Stimulated activated CD4-positive, alpha-beta T cell treated with anti-CD3 and anti-CD28 coated beads, Interleukin-15, amount 100 ng/mL, for 24 hours (primary cell): ENCODE measurements around the gene EXOC6.

Source experiments
- DNase-seq: peaks from one replicate; pipeline ENCODE4 v3.0.0-alpha.2; 2020

The EXOC6 gene

GRCh38 chr10:92848441-92849233 lies at the start of gene EXOC6:
Gene EXOC6, plus strand, starts transcription at chr10:92848520. Its CDS starts 14 bp downstream, at chr10:92848534.
- peak; percentile 87 for DNase-seq

GRCh38 chr10:92799568-92799967 lies 48.8 kb upstream of the EXOC6 start:
- DNase-seq, result no peak

- DNase-seq, result no peak
Measured at GRCh38 chr10:92800134-92800733, 48.1 kb upstream of the EXOC6 start.

GRCh38 chr10:92801978-92802872 lies 46.1 kb upstream of the EXOC6 start:
- no peak for DNase-seq

- DNase-seq, result no peak
Measured at GRCh38 chr10:92809840-92810239, 38.5 kb upstream of the EXOC6 start.

- DNase-seq, result no peak
Measured at GRCh38 chr10:92810934-92811532, 37.3 kb upstream of the EXOC6 start.

GRCh38 chr10:92811986-92812385 lies 36.3 kb upstream of the EXOC6 start:
- DNase-seq, result no peak

- no peak for DNase-seq
Measured at GRCh38 chr10:92813979-92814378, 34.3 kb upstream of the EXOC6 start.

- no peak for DNase-seq
Measured at GRCh38 chr10:92814790-92815189, 33.5 kb upstream of the EXOC6 start.

GRCh38 chr10:92816091-92816531 lies 32.2 kb upstream of the EXOC6 start:
- DNase-seq, result no peak

GRCh38 chr10:92822060-92822634 lies 26.2 kb upstream of the EXOC6 start:
- no peak for DNase-seq

- DNase-seq, result no peak
Measured at GRCh38 chr10:92822964-92823363, 25.4 kb upstream of the EXOC6 start.

GRCh38 chr10:92826061-92826460 lies 22.3 kb upstream of the EXOC6 start:
- DNase-seq, result no peak

- DNase-seq, result no peak
Measured at GRCh38 chr10:92826504-92826903, 21.8 kb upstream of the EXOC6 start.

- DNase-seq, result no peak
Measured at GRCh38 chr10:92829042-92829785, 19.1 kb upstream of the EXOC6 start.

- no peak for DNase-seq
Measured at GRCh38 chr10:92829786-92830377, 18.4 kb upstream of the EXOC6 start.

- peak; percentile 49 for DNase-seq
Measured at GRCh38 chr10:92830478-92831389, 17.6 kb upstream of the EXOC6 start.

GRCh38 chr10:92832121-92832520 lies 16.2 kb upstream of the EXOC6 start:
- no peak for DNase-seq

GRCh38 chr10:92832998-92833650 lies 15.2 kb upstream of the EXOC6 start:
- no peak for DNase-seq

- DNase-seq, result no peak
Measured at GRCh38 chr10:92834331-92834730, 14.0 kb upstream of the EXOC6 start.
